ENCODE results near the gene UTF1. TPM values are rescaled to one million over a fixed set of nuclear protein-coding genes. Genes with fewer than 3 reads are reported as not detected.

The UTF1 gene
- total RNA-seq, 1 donor from 2014 or later, result not detected

DNA sequence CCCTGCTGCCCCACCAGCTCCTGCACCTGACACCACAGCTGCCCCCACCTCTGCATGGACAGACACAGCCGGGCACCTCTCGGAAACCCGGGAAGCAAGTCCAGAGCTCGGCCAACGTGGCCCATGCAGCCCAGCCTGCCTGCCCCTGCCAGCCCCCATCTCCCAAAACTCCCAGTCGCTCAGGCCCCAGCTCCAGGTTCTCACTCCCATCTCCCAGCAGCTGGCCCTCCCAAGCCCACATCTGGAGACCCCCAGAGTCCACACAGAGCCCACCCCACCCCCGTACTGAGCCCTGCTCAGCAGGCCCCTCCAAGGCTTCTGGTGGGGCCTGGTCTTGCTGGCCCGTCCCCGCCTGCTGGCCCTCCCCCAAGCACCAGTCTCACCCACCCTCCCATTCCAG is 32.2 kb upstream of the UTF1 start:
- H3K4me3 Mint-ChIP-seq, result no peak overlapping the region
- TF ChIP-seq, protein P1, sequence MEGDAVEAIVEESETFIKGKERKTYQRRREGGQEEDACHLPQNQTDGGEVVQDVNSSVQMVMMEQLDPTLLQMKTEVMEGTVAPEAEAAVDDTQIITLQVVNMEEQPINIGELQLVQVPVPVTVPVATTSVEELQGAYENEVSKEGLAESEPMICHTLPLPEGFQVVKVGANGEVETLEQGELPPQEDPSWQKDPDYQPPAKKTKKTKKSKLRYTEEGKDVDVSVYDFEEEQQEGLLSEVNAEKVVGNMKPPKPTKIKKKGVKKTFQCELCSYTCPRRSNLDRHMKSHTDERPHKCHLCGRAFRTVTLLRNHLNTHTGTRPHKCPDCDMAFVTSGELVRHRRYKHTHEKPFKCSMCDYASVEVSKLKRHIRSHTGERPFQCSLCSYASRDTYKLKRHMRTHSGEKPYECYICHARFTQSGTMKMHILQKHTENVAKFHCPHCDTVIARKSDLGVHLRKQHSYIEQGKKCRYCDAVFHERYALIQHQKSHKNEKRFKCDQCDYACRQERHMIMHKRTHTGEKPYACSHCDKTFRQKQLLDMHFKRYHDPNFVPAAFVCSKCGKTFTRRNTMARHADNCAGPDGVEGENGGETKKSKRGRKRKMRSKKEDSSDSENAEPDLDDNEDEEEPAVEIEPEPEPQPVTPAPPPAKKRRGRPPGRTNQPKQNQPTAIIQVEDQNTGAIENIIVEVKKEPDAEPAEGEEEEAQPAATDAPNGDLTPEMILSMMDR (conservative IDR thresholded peaks at IDR 0.05), result no peak
- no peaks in the 10 kb centered on the region for H3K4me1 Mint-ChIP-seq
- H3K9me3 Mint-ChIP-seq, result no peaks in the 10 kb centered on the region
- H3K36me3 Mint-ChIP-seq (ENCODE audit: low read depth), result peaks cover 3% of the 10 kb centered on the region
- DNase-seq (ENCODE audit: low read depth, low spot score), result no peak
- H3K27ac Mint-ChIP-seq (ENCODE audit: unreplicated experiment), result no peak overlapping the region
- peaks cover 17% of the 10 kb centered on the region for H3K27me3 Mint-ChIP-seq (ENCODE audit: low read depth)

- Mint-ChIP-seq H3K9me3 (no peaks in the 10 kb centered on the region), H3K4me3 (no peak overlapping the region), H3K27me3 (ENCODE audit: low read depth) (peaks cover 17% of the 10 kb centered on the region), H3K36me3 (ENCODE audit: low read depth) (peaks cover 3% of the 10 kb centered on the region), H3K4me1 (no peaks in the 10 kb centered on the region), H3K27ac (ENCODE audit: unreplicated experiment) (no peak overlapping the region)
- TF ChIP-seq, protein P1 (conservative IDR thresholded peaks at IDR 0.05), result no peak
- no peak for DNase-seq (ENCODE audit: low read depth, low spot score)
These were observed 31.8 kb upstream of the UTF1 start for GRCh38 chr10:133198206-133198605.

DNA sequence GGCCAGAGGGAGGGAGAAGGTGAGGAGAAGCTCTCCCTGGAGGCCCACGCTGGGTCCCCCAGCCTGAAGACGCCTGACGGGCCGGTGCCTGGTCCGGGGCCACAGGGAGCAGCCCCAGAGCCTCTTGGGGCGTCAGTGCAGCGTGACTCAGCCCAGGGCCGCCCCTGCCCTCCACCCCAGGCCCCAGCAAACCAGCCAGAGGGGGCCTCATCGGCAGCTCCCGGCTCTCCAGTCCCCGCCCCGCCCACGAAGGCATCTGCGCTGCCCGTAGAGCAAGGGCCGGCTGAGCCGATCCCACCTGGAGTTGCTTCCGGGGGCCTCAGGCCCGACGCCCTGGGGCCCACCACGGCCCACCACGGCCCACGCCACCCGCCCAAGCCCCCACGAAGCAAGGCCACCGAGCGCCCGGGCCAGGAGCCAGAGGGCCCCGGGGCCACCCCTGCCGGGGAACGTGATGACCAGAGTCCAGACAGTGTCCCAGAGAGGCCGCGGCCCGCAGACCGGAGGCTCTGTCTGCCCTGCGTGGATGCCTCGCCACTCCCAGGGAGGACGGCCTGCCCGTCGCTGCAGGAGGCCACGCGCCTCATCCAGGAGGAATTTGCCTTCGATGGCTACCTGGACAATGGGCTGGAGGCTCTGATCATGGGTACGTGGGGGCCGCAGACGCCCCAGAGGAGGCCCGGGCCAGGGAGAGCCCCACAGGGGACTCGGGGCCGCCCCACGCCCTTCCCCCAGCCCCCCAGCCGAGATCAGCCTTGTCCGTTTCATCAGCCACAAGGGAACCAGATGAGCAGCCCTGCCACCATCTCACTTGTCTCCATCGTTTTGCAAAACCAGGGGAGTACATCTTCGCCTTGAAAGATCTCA is 31.2 kb upstream of the UTF1 start:
- no peak for DNase-seq (ENCODE audit: low read depth, low spot score)
- TF ChIP-seq, protein P1 (conservative IDR thresholded peaks at IDR 0.05), result no peak
- Mint-ChIP-seq H3K4me1 (no peaks in the 10 kb centered on the region), H3K27ac (ENCODE audit: unreplicated experiment) (no peak overlapping the region), H3K36me3 (ENCODE audit: low read depth) (peaks cover 3% of the 10 kb centered on the region), H3K27me3 (ENCODE audit: low read depth) (peaks cover 11% of the 10 kb centered on the region), H3K9me3 (no peaks in the 10 kb centered on the region), H3K4me3 (no peak overlapping the region)

GRCh38 chr10:133199488-133199885 is 30.5 kb upstream of the UTF1 start:
- no peak overlapping the region for H3K4me3 Mint-ChIP-seq
- no peaks in the 10 kb centered on the region for H3K4me1 Mint-ChIP-seq
- peaks cover 6% of the 10 kb centered on the region for H3K27me3 Mint-ChIP-seq (ENCODE audit: low read depth)
- no peak overlapping the region for H3K27ac Mint-ChIP-seq (ENCODE audit: unreplicated experiment)
- DNase-seq (ENCODE audit: low read depth, low spot score), result no peak
- TF ChIP-seq, protein P1 (conservative IDR thresholded peaks at IDR 0.05), result no peak
- H3K36me3 Mint-ChIP-seq (ENCODE audit: low read depth), result peaks cover 3% of the 10 kb centered on the region
- no peaks in the 10 kb centered on the region for H3K9me3 Mint-ChIP-seq

DNA sequence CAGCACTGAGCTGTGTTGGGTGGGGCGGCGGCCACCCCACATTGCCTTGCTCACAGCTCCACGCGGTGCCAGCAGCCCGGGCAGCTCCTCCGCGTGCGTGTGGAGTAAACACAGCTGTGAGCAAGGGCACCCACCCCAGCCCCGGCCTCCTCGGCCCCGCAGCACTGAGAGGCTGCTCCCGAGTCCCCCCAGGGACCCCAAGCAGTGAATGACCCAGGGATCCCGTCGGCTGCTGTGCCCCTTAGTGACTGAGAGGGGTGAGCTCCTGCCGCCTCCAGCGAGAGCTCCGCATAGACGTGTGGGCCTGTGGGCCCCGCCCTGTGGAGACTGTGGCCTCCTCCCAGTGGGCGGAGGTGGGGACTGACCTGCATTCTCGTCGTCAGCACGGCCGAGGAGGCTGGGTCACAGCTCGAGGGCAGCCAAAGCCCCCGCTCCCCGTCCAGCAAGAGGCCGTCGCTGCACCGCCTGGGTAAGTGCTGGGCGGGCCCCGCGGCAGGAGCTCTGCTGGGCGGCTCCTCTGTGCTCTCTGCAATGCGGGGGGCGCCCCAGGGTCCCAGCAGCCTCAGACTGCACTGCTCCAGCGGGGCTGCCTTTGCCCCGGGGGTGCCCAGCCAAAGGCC is 29.9 kb upstream of the UTF1 start:
- Mint-ChIP-seq H3K27ac (ENCODE audit: unreplicated experiment) (no peak overlapping the region), H3K4me1 (no peaks in the 10 kb centered on the region), H3K9me3 (no peaks in the 10 kb centered on the region), H3K27me3 (ENCODE audit: low read depth) (no peaks in the 10 kb centered on the region), H3K4me3 (no peak overlapping the region), H3K36me3 (ENCODE audit: low read depth) (no peaks in the 10 kb centered on the region)
- no peak for DNase-seq (ENCODE audit: low read depth, low spot score)
- TF ChIP-seq, protein P1 (conservative IDR thresholded peaks at IDR 0.05), result no peak

Measured in neural crest cell (in vitro differentiated cells).